HCT116 (cell line): ENCODE measurements around the gene ADAM19. TPM values are rescaled to one million over a fixed set of nuclear protein-coding genes. Genes with fewer than 3 reads are reported as not detected.
A peak's percentile ranks its signal among the peaks of the same experiment; 100 is the strongest.

Experiments used
- ATAC-seq: fragments of 200-7000 bp; cut with Tn5 transposase; 2 replicates; pipeline ENCODE4 v1.9.1; 2020; ENCODE audit warnings: mild to moderate bottlenecking, moderate library complexity
- BruUV-seq: library from RNA; stranded (reverse); fragments of 400-500 nt; replicated peaks from 2 replicates; lab custom pipeline; 2021; lab: Mats Ljungman, UMichigan
- CTCF ChIA-PET: fragments of 300-600 bp; sonication (Branson Sonifier 250); formaldehyde crosslinking; loops from one replicate; lab custom pipeline; 2021; ENCODE audit warnings: antibody characterized with exemption; lab: Charles Lee
- POLR2A ChIA-PET: fragments of 300-600, 350-600 bp; sonication (Branson Sonifier 250); formaldehyde crosslinking; loops from one replicate; lab custom pipeline; 2021; ENCODE audit warnings: antibody characterized with exemption; lab: Charles Lee
- RAD21 ChIA-PET, 2 experiments: fragments of 300-600 bp; sonication (Branson Sonifier 250); formaldehyde crosslinking; loops; one replicate each; lab custom pipeline; 2023; ENCODE audit warnings: low total read pairs in 2 of 2; ENCODE audit not compliant: uncharacterized antibody in 2 of 2, unreplicated experiment in 2 of 2, low non-redundant PET in 1 of 2; lab: Charles Lee
- DNase-seq: peaks from one replicate; pipeline ENCODE4 v3.0.0-alpha.2; 2010; ENCODE audit warnings: low read depth, low spot score
- H2AFZ ChIP-seq: fragments of 200-600 bp; shearing (Covaris generic), sonication (generic); 2 replicates; pipeline ENCODE4 v1.6.1; 2017; ENCODE audit warnings: low read depth, mixed run types, mixed read lengths, antibody characterized with exemption, low read length; ENCODE audit not compliant: poor library complexity, severe bottlenecking
- H3K27ac ChIP-seq: 2 replicates; pipeline ENCODE4 v1.5.1; 2012; ENCODE audit warnings: low read depth, low read length
- H3K27me3 ChIP-seq: fragments of 200-600 bp; sonication (generic); 2 replicates; pipeline ENCODE4 v1.6.1; 2016; ENCODE audit warnings: mixed run types, low read length, mixed read lengths; ENCODE audit not compliant: insufficient read depth
- H3K36me3 ChIP-seq, 2 experiments: fragments of 200-500 bp in 1 of 2; fragments of 200-600 bp in 1 of 2; sonication (Bioruptor generic) in 1 of 2; sonication (generic) in 1 of 2; 2 replicates each; pipeline versions ENCODE4 v1.5.1 to v1.6.1; 2014 to 2016; ENCODE audit warnings: low read length in 2 of 2, inconsistent platforms in 1 of 2, mixed read lengths in 1 of 2, mixed run types in 1 of 2; ENCODE audit not compliant: insufficient read depth in 2 of 2, control insufficient read depth in 1 of 2
- H3K4me1 ChIP-seq, 2 experiments: fragments of 200-600 bp in 1 of 2; sonication (generic) in 1 of 2; 2 replicates each; pipeline versions ENCODE4 v1.5.1 to v1.6.1; 2012 to 2017; ENCODE audit warnings: low read length in 2 of 2, inconsistent platforms in 1 of 2, mild to moderate bottlenecking in 1 of 2, mixed read lengths in 1 of 2, mixed run types in 1 of 2, moderate library complexity in 1 of 2; ENCODE audit not compliant: insufficient read depth in 2 of 2, control insufficient read depth in 1 of 2
- H3K4me2 ChIP-seq: fragments of 200-600 bp; sonication (generic); 2 replicates; pipeline ENCODE4 v1.6.1; 2017; ENCODE audit warnings: mixed run types, low read length, mixed read lengths
- H3K4me3 ChIP-seq, 2 experiments: fragments of 200-600 bp in 1 of 2; sonication (generic) in 1 of 2; replicated peaks in 1 of 2; 2 replicates each; pipeline ENCODE4 v1.5.1; 2011 to 2016; ENCODE audit warnings: low read length in 2 of 2, control low read depth in 1 of 2, low read depth in 1 of 2, mild to moderate bottlenecking in 1 of 2, mixed read lengths in 1 of 2, mixed run types in 1 of 2
- H3K79me2 ChIP-seq: fragments of 200-600 bp; sonication (generic); 2 replicates; pipeline ENCODE4 v1.6.1; 2017; ENCODE audit warnings: mild to moderate bottlenecking, mixed run types, low read length, moderate library complexity, mixed read lengths; ENCODE audit not compliant: insufficient read depth
- H3K9ac ChIP-seq: fragments of 200-600 bp; sonication (generic); 2 replicates; pipeline ENCODE4 v1.6.1; 2016; ENCODE audit warnings: low read length, mixed read lengths
- H3K9me2 ChIP-seq: fragments of 200-600 bp; sonication (generic), shearing (Covaris generic); 2 replicates; pipeline ENCODE4 v1.6.1; 2017; ENCODE audit warnings: mixed run types, mild to moderate bottlenecking, moderate library complexity; ENCODE audit not compliant: insufficient read depth
- H3K9me3 ChIP-seq, 2 experiments: fragments of 200-500 bp in 1 of 2; fragments of 200-600 bp in 1 of 2; sonication (Bioruptor generic) in 1 of 2; sonication (generic) in 1 of 2; 2 replicates each; pipeline ENCODE4 v1.6.1; 2014 to 2017; ENCODE audit warnings: low read length in 2 of 2, mixed read lengths in 2 of 2, inconsistent platforms in 1 of 2, low read depth in 1 of 2, mild to moderate bottlenecking in 1 of 2, mixed run types in 1 of 2, moderate library complexity in 1 of 2; ENCODE audit not compliant: control insufficient read depth in 1 of 2, insufficient read depth in 1 of 2
- H4K20me1 ChIP-seq: fragments of 200-600 bp; sonication (generic), shearing (Covaris generic); 2 replicates; pipeline ENCODE4 v1.6.1; 2017; ENCODE audit warnings: mixed run types, mild to moderate bottlenecking, moderate library complexity; ENCODE audit not compliant: insufficient read depth
- EZH2 ChIP-seq: fragments of 200-600 bp; sonication (generic); IDR thresholded peaks from 2 replicates; pipeline ENCODE4 v1.6.1; 2017; ENCODE audit warnings: antibody characterized with exemption, mixed run types
- EZH2phosphoT487 ChIP-seq: fragments of 200-600 bp; IDR thresholded peaks from 2 replicates; pipeline ENCODE4 v1.6.1; 2018; ENCODE audit warnings: antibody characterized with exemption, borderline replicate concordance
- SRF ChIP-seq: IDR thresholded peaks from 2 replicates; pipeline ENCODE4 v1.6.1; 2012; ENCODE audit warnings: low read depth
- TCF7L2 ChIP-seq: IDR thresholded peaks from 2 replicates; pipeline ENCODE4 v1.7.0; 2011; ENCODE audit warnings: borderline replicate concordance, inconsistent platforms; ENCODE audit not compliant: insufficient read depth, insufficient read length; ENCODE audit errors: extremely low read depth
- ZFX ChIP-seq: fragments of 450-650 bp; IDR thresholded peaks from 2 replicates; pipeline ENCODE4 v1.6.1; 2017
- intact Hi-C: fragments of 100-400 bp; cut with micrococcal nuclease; formaldehyde crosslinking; loops from 2 replicates; pipeline ENCODE4 v1.10.0; 2022
- total RNA-seq: library from RNA; stranded (reverse); gene quantifications from one replicate; pipeline ENCODE4 v1.2.1, GENCODE V29; 2021; ENCODE audit not compliant: unreplicated experiment
- TF ChIP-seq, protein P1 (sequence below): IDR thresholded peaks from 2 replicates; pipeline ENCODE4 v1.6.1; 2012
- TF ChIP-seq, protein P2 (sequence below): IDR thresholded peaks from 2 replicates; pipeline ENCODE4 v1.6.1; 2012; ENCODE audit warnings: low read depth
- TF ChIP-seq, protein P3 (sequence below), 3 experiments: fragments of 200-600 bp in 1 of 3; sonication (generic) in 1 of 3; IDR thresholded peaks in 2 of 3; conservative IDR thresholded peaks in 1 of 3; 2 replicates each; pipeline ENCODE4 v1.5.1; 2012 to 2017; ENCODE audit warnings: low read depth in 2 of 3, low read length in 2 of 3, antibody characterized with exemption in 1 of 3, borderline replicate concordance in 1 of 3, control low read depth in 1 of 3, mild to moderate bottlenecking in 1 of 3, mixed read lengths in 1 of 3, mixed run types in 1 of 3, moderate library complexity in 1 of 3; ENCODE audit not compliant: insufficient read depth in 1 of 3
- TF ChIP-seq, protein P4 (sequence below): IDR thresholded peaks from 2 replicates; pipeline ENCODE4 v1.6.1; 2011; ENCODE audit warnings: mild to moderate bottlenecking, low read length, moderate library complexity; ENCODE audit not compliant: insufficient replicate concordance; ENCODE audit errors: extremely low read depth

The ADAM19 gene
- total RNA-seq, 1 experiment from 2014 or later, result 77.3 TPM

DNA sequence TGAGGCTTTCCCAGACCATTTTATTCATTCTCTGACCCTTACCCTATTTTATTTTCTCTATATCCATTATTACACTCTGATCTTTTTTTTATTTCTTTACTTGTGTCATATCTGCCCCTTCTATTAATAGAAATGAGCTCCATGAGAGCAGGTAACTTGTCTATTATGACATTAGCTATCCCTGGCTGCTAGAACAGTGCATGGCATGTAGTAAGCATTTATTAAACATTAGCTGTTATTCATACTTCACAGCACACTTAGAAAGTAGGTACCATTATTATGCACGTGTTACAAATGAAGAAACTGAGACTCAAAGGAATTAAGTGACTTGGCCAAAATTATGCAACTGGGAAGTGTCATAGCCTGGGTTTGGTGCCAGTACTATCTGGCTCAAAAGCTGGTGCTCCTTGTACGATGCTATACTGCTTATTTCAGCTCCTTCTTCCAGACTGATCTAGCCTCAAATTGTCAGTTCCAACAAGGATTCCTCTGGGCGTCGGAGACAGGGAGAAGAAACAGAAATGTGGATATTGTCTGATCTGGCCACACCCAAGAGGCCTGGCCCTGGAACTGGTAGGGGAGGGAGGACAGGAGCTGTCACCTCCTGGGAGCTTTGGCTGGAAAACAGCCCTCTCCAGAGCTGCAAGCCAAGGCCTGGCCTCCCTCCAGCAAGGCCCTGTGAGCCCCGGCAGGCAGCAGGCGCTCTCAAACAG, 126.4 kb downstream of the ADAM19 start:
- H3K9me2 ChIP-seq, result no peaks in the 10 kb centered on the region
- TF ChIP-seq EZH2phosphoT487, result no peak
- H4K20me1 ChIP-seq, result no peaks in the 10 kb centered on the region
- H3K4me1 ChIP-seq, result peaks cover 2 to 16% of the 10 kb centered on the region in 2 experiments; a peak in 2 of 4 replicates
- intact Hi-C loops, result no loop called here
- no peak overlapping the region for H3K27ac ChIP-seq
- CTCF ChIA-PET, result interaction anchor here (1.1 kb wide), 1 partner anchor 23 kb away, joined by 4 read pairs; no protein-coding TSS in a partner anchor
- H3K9ac ChIP-seq, result no peak overlapping the region
- no TSS peak for BruUV-seq
- POLR2A ChIA-PET, result no interaction called here
- no peak overlapping the region for H2AFZ ChIP-seq
- no peaks in the 10 kb centered on the region for H3K27me3 ChIP-seq
- no peaks in the 10 kb centered on the region for H3K79me2 ChIP-seq
- H3K36me3 ChIP-seq, result no peaks in the 10 kb centered on the region
- H3K4me3 ChIP-seq, result no peak overlapping the region
- RAD21 ChIA-PET, result no interaction called here
- no peak overlapping the region for H3K4me2 ChIP-seq
- H3K9me3 ChIP-seq, result no peaks in the 10 kb centered on the region
- DNase-seq, result no peak
- ATAC-seq, result no peak; the same call in 1 of the 2 replicates

DNA sequence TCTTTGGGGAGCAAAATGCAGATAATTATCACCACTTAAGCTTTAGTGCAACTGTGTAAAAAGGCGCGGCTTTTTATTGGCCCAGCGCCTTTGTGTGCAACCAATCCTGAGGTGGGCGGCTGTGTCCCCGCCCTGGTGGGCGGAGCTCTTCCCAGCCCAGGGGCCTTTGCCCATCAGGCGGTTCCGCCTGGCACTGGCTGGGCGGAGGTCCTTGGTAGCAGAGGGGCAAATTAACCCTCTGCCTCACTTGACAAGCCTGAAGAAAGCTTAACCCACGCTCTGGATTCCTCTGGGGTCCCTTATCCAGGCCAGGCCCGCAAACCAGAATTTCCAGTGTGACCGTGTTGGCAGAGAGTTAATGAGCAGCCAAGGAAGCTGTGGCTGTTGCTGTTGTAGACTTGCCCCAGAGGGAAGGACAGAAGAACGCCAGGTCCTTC, 128.4 kb downstream of the ADAM19 start:
- BruUV-seq, result no TSS peak
- Histone ChIP-seq H4K20me1 (no peaks in the 10 kb centered on the region), H2AFZ (no peak overlapping the region), H3K27ac (no peak overlapping the region), H3K4me2 (no peak overlapping the region), H3K9me2 (no peaks in the 10 kb centered on the region), H3K79me2 (no peaks in the 10 kb centered on the region), H3K4me3 (no peak overlapping the region), H3K9ac (no peak overlapping the region), H3K27me3 (no peaks in the 10 kb centered on the region), H3K36me3 (no peaks in the 10 kb centered on the region), H3K4me1 (peaks cover 2 to 16% of the 10 kb centered on the region in 2 experiments; a peak in 2 of 4 replicates), H3K9me3 (no peaks in the 10 kb centered on the region)
- POLR2A ChIA-PET, result no interaction called here
- RAD21 ChIA-PET, result no interaction called here
- intact Hi-C loops, result no loop called here
- CTCF ChIA-PET, result no interaction called here
- DNase-seq (no peak), ATAC-seq (peak; percentile 73)
- TF ChIP-seq, protein P1, sequence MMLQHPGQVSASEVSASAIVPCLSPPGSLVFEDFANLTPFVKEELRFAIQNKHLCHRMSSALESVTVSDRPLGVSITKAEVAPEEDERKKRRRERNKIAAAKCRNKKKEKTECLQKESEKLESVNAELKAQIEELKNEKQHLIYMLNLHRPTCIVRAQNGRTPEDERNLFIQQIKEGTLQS, result no peak
- TF ChIP-seq ZFX (no peak), SRF (no peak), TCF7L2 (no peak), EZH2phosphoT487 (no peak), EZH2 (no peak)
- TF ChIP-seq, protein P2, sequence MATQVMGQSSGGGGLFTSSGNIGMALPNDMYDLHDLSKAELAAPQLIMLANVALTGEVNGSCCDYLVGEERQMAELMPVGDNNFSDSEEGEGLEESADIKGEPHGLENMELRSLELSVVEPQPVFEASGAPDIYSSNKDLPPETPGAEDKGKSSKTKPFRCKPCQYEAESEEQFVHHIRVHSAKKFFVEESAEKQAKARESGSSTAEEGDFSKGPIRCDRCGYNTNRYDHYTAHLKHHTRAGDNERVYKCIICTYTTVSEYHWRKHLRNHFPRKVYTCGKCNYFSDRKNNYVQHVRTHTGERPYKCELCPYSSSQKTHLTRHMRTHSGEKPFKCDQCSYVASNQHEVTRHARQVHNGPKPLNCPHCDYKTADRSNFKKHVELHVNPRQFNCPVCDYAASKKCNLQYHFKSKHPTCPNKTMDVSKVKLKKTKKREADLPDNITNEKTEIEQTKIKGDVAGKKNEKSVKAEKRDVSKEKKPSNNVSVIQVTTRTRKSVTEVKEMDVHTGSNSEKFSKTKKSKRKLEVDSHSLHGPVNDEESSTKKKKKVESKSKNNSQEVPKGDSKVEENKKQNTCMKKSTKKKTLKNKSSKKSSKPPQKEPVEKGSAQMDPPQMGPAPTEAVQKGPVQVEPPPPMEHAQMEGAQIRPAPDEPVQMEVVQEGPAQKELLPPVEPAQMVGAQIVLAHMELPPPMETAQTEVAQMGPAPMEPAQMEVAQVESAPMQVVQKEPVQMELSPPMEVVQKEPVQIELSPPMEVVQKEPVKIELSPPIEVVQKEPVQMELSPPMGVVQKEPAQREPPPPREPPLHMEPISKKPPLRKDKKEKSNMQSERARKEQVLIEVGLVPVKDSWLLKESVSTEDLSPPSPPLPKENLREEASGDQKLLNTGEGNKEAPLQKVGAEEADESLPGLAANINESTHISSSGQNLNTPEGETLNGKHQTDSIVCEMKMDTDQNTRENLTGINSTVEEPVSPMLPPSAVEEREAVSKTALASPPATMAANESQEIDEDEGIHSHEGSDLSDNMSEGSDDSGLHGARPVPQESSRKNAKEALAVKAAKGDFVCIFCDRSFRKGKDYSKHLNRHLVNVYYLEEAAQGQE, result no peak
- TF ChIP-seq, protein P3, sequence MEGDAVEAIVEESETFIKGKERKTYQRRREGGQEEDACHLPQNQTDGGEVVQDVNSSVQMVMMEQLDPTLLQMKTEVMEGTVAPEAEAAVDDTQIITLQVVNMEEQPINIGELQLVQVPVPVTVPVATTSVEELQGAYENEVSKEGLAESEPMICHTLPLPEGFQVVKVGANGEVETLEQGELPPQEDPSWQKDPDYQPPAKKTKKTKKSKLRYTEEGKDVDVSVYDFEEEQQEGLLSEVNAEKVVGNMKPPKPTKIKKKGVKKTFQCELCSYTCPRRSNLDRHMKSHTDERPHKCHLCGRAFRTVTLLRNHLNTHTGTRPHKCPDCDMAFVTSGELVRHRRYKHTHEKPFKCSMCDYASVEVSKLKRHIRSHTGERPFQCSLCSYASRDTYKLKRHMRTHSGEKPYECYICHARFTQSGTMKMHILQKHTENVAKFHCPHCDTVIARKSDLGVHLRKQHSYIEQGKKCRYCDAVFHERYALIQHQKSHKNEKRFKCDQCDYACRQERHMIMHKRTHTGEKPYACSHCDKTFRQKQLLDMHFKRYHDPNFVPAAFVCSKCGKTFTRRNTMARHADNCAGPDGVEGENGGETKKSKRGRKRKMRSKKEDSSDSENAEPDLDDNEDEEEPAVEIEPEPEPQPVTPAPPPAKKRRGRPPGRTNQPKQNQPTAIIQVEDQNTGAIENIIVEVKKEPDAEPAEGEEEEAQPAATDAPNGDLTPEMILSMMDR (IDR thresholded peaks at IDR 0.05 in 2 of 3, conservative IDR thresholded peaks at IDR 0.05 in 1 of 3; ENCODE audit: borderline replicate concordance in 1 of 3, insufficient read depth in 1 of 3, low read depth in 2 of 3, low read length in 2 of 3), result no peak
- TF ChIP-seq, protein P4, sequence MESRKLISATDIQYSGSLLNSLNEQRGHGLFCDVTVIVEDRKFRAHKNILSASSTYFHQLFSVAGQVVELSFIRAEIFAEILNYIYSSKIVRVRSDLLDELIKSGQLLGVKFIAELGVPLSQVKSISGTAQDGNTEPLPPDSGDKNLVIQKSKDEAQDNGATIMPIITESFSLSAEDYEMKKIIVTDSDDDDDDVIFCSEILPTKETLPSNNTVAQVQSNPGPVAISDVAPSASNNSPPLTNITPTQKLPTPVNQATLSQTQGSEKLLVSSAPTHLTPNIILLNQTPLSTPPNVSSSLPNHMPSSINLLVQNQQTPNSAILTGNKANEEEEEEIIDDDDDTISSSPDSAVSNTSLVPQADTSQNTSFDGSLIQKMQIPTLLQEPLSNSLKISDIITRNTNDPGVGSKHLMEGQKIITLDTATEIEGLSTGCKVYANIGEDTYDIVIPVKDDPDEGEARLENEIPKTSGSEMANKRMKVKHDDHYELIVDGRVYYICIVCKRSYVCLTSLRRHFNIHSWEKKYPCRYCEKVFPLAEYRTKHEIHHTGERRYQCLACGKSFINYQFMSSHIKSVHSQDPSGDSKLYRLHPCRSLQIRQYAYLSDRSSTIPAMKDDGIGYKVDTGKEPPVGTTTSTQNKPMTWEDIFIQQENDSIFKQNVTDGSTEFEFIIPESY, result no peak
